ENCODE measurements around the gene RFC3. TPM values are rescaled to one million over a fixed set of nuclear protein-coding genes. Genes with fewer than 3 reads are reported as not detected.
A peak's percentile ranks its signal among the peaks of the same experiment; 100 is the strongest.

Gene RFC3
- total RNA-seq, 1 experiment from 2014 or later = 38.2 TPM

- TF ChIP-seq REST (IDR thresholded peaks at IDR 0.05; ENCODE audit: low read depth) = no peak
- TF ChIP-seq JUND (IDR thresholded peaks at IDR 0.05) = no peak
- TF ChIP-seq SRF (IDR thresholded peaks at IDR 0.05; ENCODE audit: low read depth) = no peak
- no peak for TF ChIP-seq POLR2A (IDR thresholded peaks at IDR 0.05; ENCODE audit: borderline replicate concordance, extremely low read depth, insufficient read depth, insufficient read length)
- no peak for TF ChIP-seq FOSL1 (IDR thresholded peaks at IDR 0.05; ENCODE audit: low read depth)
Observed at GRCh38 chr13:33873251-33873908, 55.4 kb downstream of the RFC3 start (continued).

GRCh38 chr13:33874871-33875270, 56.9 kb downstream of the RFC3 start:
- H3K27ac ChIP-seq (ENCODE audit: low read depth, low read length) = no peak overlapping the region
- no peaks in the 10 kb centered on the region for H4K20me1 ChIP-seq (ENCODE audit: insufficient read depth)
- TF ChIP-seq RAD21 (IDR thresholded peaks at IDR 0.05; ENCODE audit: low read depth) (peak; percentile 14; the same call in 1 of the 2 replicates), REST (IDR thresholded peaks at IDR 0.05; ENCODE audit: low read depth) (no peak), ZBTB33 (IDR thresholded peaks at IDR 0.05; ENCODE audit: extremely low read depth, insufficient replicate concordance, low read length) (no peak), CEBPB (IDR thresholded peaks at IDR 0.05; ENCODE audit: low read depth) (no peak), CTCF (IDR thresholded peaks at IDR 0.05 in 2 of 3, conservative IDR thresholded peaks at IDR 0.05 in 1 of 3; ENCODE audit: borderline replicate concordance in 1 of 3, insufficient read depth in 1 of 3, low read depth in 2 of 3, low read length in 2 of 3) (peak in 1 of 3 experiments; percentile 36; a peak in 3 of 6 replicates), FOSL1 (IDR thresholded peaks at IDR 0.05; ENCODE audit: low read depth) (no peak), TCF7L2 (IDR thresholded peaks at IDR 0.05; ENCODE audit: borderline replicate concordance, extremely low read depth, insufficient read depth, insufficient read length) (no peak)
- no peaks in the 10 kb centered on the region for H3K9me3 ChIP-seq (ENCODE audit: control insufficient read depth in 1 of 2, insufficient read depth in 1 of 2, low read depth in 1 of 2, low read length in 2 of 2)
- H3K4me1 ChIP-seq (ENCODE audit: control insufficient read depth in 1 of 2, insufficient read depth in 2 of 2, low read length in 2 of 2) = no peaks in the 10 kb centered on the region
- no TSS peak for BruUV-seq (replicated peaks)
- no peak overlapping the region for H3K9ac ChIP-seq (ENCODE audit: low read length)
- no peaks in the 10 kb centered on the region for H3K79me2 ChIP-seq (ENCODE audit: insufficient read depth, low read length)
- DNase-seq (ENCODE audit: low read depth, low spot score) (no peak), ATAC-seq (no peak)
- ChIA-PET POLR2A (no interaction called here), RAD21 (ENCODE audit: low non-redundant PET in 1 of 2, low total read pairs in 2 of 2, uncharacterized antibody in 2 of 2, unreplicated experiment in 2 of 2) (no interaction called here), CTCF (no interaction called here)
- H3K4me3 ChIP-seq (replicated peaks in 1 of 2; ENCODE audit: low read depth in 1 of 2, low read length in 2 of 2) = no peak overlapping the region
- intact Hi-C loops (cut with micrococcal nuclease) = loop anchor here (1.0 kb wide), 1 partner anchor 202 kb away; no protein-coding TSS in a partner anchor
- H3K27me3 ChIP-seq (ENCODE audit: insufficient read depth, low read length) = no peaks in the 10 kb centered on the region
- no peak overlapping the region for H3K4me2 ChIP-seq (ENCODE audit: low read length)
- H3K36me3 ChIP-seq (ENCODE audit: control insufficient read depth in 1 of 2, insufficient read depth in 2 of 2, low read length in 2 of 2) = no peaks in the 10 kb centered on the region
- H3K9me2 ChIP-seq (ENCODE audit: insufficient read depth) = no peaks in the 10 kb centered on the region
- no peak overlapping the region for H2AFZ ChIP-seq (ENCODE audit: low read depth, low read length, poor library complexity, severe bottlenecking)
